ENCODE measurements around the gene IQCM.

- TF ChIP-seq, protein P1, sequence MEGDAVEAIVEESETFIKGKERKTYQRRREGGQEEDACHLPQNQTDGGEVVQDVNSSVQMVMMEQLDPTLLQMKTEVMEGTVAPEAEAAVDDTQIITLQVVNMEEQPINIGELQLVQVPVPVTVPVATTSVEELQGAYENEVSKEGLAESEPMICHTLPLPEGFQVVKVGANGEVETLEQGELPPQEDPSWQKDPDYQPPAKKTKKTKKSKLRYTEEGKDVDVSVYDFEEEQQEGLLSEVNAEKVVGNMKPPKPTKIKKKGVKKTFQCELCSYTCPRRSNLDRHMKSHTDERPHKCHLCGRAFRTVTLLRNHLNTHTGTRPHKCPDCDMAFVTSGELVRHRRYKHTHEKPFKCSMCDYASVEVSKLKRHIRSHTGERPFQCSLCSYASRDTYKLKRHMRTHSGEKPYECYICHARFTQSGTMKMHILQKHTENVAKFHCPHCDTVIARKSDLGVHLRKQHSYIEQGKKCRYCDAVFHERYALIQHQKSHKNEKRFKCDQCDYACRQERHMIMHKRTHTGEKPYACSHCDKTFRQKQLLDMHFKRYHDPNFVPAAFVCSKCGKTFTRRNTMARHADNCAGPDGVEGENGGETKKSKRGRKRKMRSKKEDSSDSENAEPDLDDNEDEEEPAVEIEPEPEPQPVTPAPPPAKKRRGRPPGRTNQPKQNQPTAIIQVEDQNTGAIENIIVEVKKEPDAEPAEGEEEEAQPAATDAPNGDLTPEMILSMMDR (conservative IDR thresholded peaks at IDR 0.05 in 1 of 2, IDR thresholded peaks at IDR 0.05 in 1 of 2; ENCODE audit: low read depth in 1 of 2, low read length in 2 of 2), result no peak
- TF ChIP-seq EZH2 (IDR thresholded peaks at IDR 0.05; ENCODE audit: low read length, missing control alignments), result no peak
Observed at GRCh38 chr4:149465955-149466354, 349.7 kb downstream of the IQCM start.
